SK-N-MC (cell line): Measurements from ENCODE around the gene CTU2.
"Not testable (repeated sequence)": the region's sequence is repeated elsewhere in the genome, so short reads cannot be mapped to it uniquely, and the experiment has no call there.

Experiments
- DNase-seq: peaks from one replicate; pipeline ENCODE4 v3.0.0-alpha.2; 2011; ENCODE audit warnings: low read depth, low spot score
- H3K27ac ChIP-seq: fragments of 200-600 bp; sonication (generic); 2 replicates; pipeline ENCODE4 v1.5.1; 2016; ENCODE audit warnings: mixed run types
- H3K36me3 ChIP-seq: fragments of 200-600 bp; sonication (generic); 2 replicates; pipeline ENCODE4 v1.6.1; 2017; ENCODE audit warnings: antibody characterized with exemption, low read length, mixed read lengths; ENCODE audit not compliant: insufficient read depth
- H3K4me3 ChIP-seq: fragments of 200-600 bp; sonication (generic); 2 replicates; pipeline ENCODE4 v1.5.1; 2016
- H3K9ac ChIP-seq: fragments of 200-600 bp; sonication (generic); 2 replicates; pipeline ENCODE4 v1.8.0; 2017; ENCODE audit warnings: mixed run types, mixed read lengths; ENCODE audit not compliant: insufficient read length
- H3K9me3 ChIP-seq: fragments of 200-600 bp; sonication (generic); 2 replicates; pipeline ENCODE4 v1.6.1; 2017; ENCODE audit warnings: low read depth, mild to moderate bottlenecking, antibody characterized with exemption, low read length, moderate library complexity, mixed read lengths
- EZH2 ChIP-seq: fragments of 200-600 bp; sonication (generic); IDR thresholded peaks from one replicate; pipeline ENCODE4 v1.6.1; 2017; ENCODE audit warnings: antibody characterized with exemption
- FOXP2 ChIP-seq: optimal IDR thresholded peaks from 2 replicates; pipeline ENCODE3; 2011; ENCODE audit warnings: mild to moderate bottlenecking, moderate library complexity; ENCODE audit not compliant: insufficient read depth; ENCODE audit errors: extremely low read length, control extremely low read depth
- POLR2AphosphoS5 ChIP-seq: IDR thresholded peaks from 2 replicates; pipeline ENCODE4 v1.6.1; 2012; ENCODE audit warnings: mild to moderate bottlenecking, low read depth, low read length, borderline replicate concordance

Gene CTU2

GRCh38 chr16:88665570-88665969, 40.7 kb upstream of the CTU2 start:
- Histone ChIP-seq H3K9ac (no peak overlapping the region), H3K4me3 (no peak overlapping the region), H3K27ac (no peak overlapping the region), H3K36me3 (no peaks in the 10 kb centered on the region), H3K9me3 (no peaks in the 10 kb centered on the region)
- TF ChIP-seq EZH2 = no peak
- TF ChIP-seq FOXP2 = no peak
- no peak for TF ChIP-seq POLR2AphosphoS5
- no peak for DNase-seq

DNA sequence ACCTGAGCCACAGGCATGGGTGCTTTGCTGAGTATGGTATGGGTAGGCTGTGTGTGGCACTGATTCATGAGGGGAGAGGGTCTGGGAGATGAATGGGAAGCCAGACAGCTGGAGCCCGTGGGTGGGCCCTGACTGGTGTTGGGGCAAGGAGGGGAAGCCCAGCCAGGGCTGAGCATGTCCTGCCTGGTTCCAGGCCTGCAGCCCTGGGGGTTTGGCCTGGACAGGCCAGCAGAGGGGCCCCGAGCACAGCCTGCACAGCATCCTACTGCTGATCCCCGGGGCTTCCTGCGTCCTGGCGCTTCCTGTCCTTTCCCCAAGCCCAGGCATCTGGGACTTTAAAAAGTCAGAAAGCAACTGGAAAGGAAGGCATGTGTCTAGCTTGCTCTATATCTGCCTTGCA, 38.8 kb upstream of the CTU2 start:
- Histone ChIP-seq H3K27ac (no peak overlapping the region), H3K9me3 (no peaks in the 10 kb centered on the region), H3K4me3 (no peak overlapping the region), H3K36me3 (no peaks in the 10 kb centered on the region), H3K9ac (no peak overlapping the region)
- TF ChIP-seq EZH2 (no peak), POLR2AphosphoS5 (no peak), FOXP2 (no peak)
- no peak for DNase-seq

DNA sequence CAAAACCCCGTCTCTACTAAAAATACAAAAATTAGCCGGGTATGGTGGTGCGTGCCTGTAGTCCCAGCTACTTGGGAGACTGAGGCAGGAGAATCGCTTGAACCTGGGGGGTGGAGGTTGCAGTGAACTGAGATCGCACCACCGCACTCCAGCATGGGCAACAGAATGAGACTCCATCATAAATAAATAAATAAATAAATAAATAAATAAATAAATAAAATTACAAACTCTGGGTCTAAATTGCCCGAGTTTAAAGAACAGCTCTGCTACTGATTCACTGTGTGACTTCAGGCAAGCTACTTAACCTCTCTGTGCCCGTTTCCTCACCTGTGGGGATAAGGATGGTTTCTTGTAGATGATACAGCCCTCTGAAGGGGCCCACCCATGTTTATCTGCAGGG, 36.8 kb upstream of the CTU2 start:
- H3K36me3 ChIP-seq, H3K9ac ChIP-seq, H3K27ac ChIP-seq, H3K4me3 ChIP-seq, H3K9me3 ChIP-seq, DNase-seq: not testable (repeated sequence)

DNA sequence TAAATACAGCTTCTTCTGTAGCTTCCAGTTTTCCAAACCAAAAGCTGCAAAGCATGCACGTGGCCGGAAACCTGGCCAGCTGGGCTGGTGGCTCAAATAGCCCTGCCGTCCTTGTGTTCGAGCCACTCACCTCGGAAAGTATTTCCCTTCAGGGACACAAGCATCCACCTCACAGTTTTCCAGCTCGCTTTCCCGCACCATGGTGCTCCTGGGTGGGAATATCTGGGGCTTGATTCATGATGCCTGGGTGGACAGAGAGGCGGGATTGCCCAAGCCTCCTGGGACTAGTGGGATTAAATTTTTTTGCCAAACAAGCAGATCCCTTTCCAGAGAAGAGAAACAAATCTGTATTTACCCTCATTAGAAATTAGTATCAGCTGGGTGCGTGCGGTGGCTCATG, 36.3 kb upstream of the CTU2 start:
- TF ChIP-seq POLR2AphosphoS5 (no peak), EZH2 (no peak), FOXP2 (no peak)
- no peaks in the 10 kb centered on the region for H3K36me3 ChIP-seq
- H3K9ac ChIP-seq = no peak overlapping the region
- H3K9me3 ChIP-seq = no peaks in the 10 kb centered on the region
- H3K27ac ChIP-seq = no peak overlapping the region
- no peak for DNase-seq
- H3K4me3 ChIP-seq = no peak overlapping the region

DNA sequence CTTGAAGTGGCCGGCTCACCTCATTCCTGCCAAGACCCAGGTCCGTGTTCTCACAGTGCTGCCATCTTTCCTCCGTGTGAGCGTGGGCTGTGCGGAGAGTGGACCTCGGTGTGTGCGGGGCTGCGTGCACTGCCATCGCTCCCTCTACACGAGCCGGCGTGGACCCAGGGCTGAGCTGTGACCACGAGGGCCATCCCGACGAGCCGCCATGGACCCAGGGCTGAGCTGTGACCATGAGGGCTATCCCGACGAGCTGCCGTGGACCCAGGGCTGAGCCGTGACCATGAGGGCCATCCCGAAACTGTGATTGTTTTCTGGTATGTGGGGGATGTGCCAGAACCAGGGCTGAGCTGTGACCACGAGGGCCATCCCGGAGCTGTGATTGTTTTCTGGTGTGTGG, 34.5 kb upstream of the CTU2 start:
- Histone ChIP-seq H3K36me3 (no peaks in the 10 kb centered on the region), H3K4me3 (no peak overlapping the region), H3K27ac (no peak overlapping the region), H3K9ac (no peak overlapping the region), H3K9me3 (no peaks in the 10 kb centered on the region)
- TF ChIP-seq EZH2 = no peak
- TF ChIP-seq FOXP2 = no peak
- no peak for TF ChIP-seq POLR2AphosphoS5
- no peak for DNase-seq

GRCh38 chr16:88672776-88673175, 33.5 kb upstream of the CTU2 start:
- no peak for TF ChIP-seq FOXP2
- no peak for TF ChIP-seq EZH2
- no peak for TF ChIP-seq POLR2AphosphoS5
- H3K9ac ChIP-seq = no peak overlapping the region
- no peak for DNase-seq
- no peaks in the 10 kb centered on the region for H3K9me3 ChIP-seq
- H3K4me3 ChIP-seq = no peak overlapping the region
- H3K36me3 ChIP-seq = no peaks in the 10 kb centered on the region
- H3K27ac ChIP-seq = no peak overlapping the region

GRCh38 chr16:88673716-88674379, 32.5 kb upstream of the CTU2 start:
- Histone ChIP-seq H3K36me3 (no peaks in the 10 kb centered on the region), H3K9ac (no peak overlapping the region), H3K9me3 (no peaks in the 10 kb centered on the region), H3K4me3 (no peak overlapping the region), H3K27ac (no peak overlapping the region)
- TF ChIP-seq EZH2 (no peak), FOXP2 (no peak), POLR2AphosphoS5 (no peak)
- no peak for DNase-seq

GRCh38 chr16:88676502-88677242, 29.6 kb upstream of the CTU2 start:
- Histone ChIP-seq H3K4me3 (no peak overlapping the region), H3K36me3 (no peaks in the 10 kb centered on the region), H3K9ac (no peak overlapping the region), H3K27ac (no peak overlapping the region), H3K9me3 (no peaks in the 10 kb centered on the region)
- no peak for DNase-seq
- TF ChIP-seq FOXP2 (no peak), EZH2 (no peak), POLR2AphosphoS5 (no peak)

GRCh38 chr16:88677721-88678120, 28.6 kb upstream of the CTU2 start:
- no peak for DNase-seq
- Histone ChIP-seq H3K4me3 (no peak overlapping the region), H3K9ac (no peak overlapping the region), H3K9me3 (no peaks in the 10 kb centered on the region), H3K36me3 (no peaks in the 10 kb centered on the region), H3K27ac (no peak overlapping the region)
- TF ChIP-seq EZH2 = no peak
